PC-3 (cell line): ENCODE results near the gene CSTF3. TPM values are rescaled to one million over a fixed set of nuclear protein-coding genes. Genes with fewer than 3 reads are reported as not detected.

ENCODE experiments used
- ATAC-seq: fragments of 200-7000 bp; cut with Tn5 transposase; 2 replicates; pipeline ENCODE4 v1.9.1; 2020; ENCODE audit warnings: mild to moderate bottlenecking, moderate library complexity
- BruUV-seq: library from RNA; stranded (reverse); fragments of 400-500 nt; replicated peaks from 2 replicates; lab custom pipeline; 2021; lab: Mats Ljungman, UMichigan
- CTCF ChIA-PET: fragments of 300-600 bp; sonication (Branson Sonifier 250); formaldehyde crosslinking; loops from one replicate; lab custom pipeline; 2022; ENCODE audit warnings: antibody characterized with exemption; lab: Charles Lee
- POLR2A ChIA-PET: fragments of 300-600 bp; sonication (Branson Sonifier 250); formaldehyde crosslinking; loops from one replicate; lab custom pipeline; 2022; ENCODE audit warnings: antibody characterized with exemption; ENCODE audit not compliant: unreplicated experiment; lab: Charles Lee
- DNase-seq: peaks from one replicate; pipeline ENCODE4 v3.0.0-alpha.2; 2015
- H2AFZ ChIP-seq: fragments of 300-600 bp; sonication (generic); 2 replicates; pipeline ENCODE4 v1.6.0; 2016; ENCODE audit warnings: antibody characterized with exemption, low read length
- H3F3A ChIP-seq: fragments of 300-600 bp; sonication (generic); one replicate; pipeline ENCODE4 v1.6.0; 2017; ENCODE audit warnings: antibody characterized with exemption, low read length, control low read depth, mild to moderate bottlenecking; ENCODE audit not compliant: unreplicated experiment
- H3K27ac ChIP-seq: fragments of 300-600 bp; sonication (generic); 2 replicates; pipeline ENCODE4 v1.5.1; 2016; ENCODE audit warnings: mild to moderate bottlenecking, low read length
- H3K27me3 ChIP-seq: fragments of 300-600 bp; sonication (generic); 2 replicates; pipeline ENCODE4 v1.6.1; 2016; ENCODE audit warnings: low read length, mixed read lengths
- H3K36me3 ChIP-seq: fragments of 300-600 bp; sonication (generic); 2 replicates; pipeline ENCODE4 v1.6.1; 2016; ENCODE audit warnings: low read depth, mixed run types, low read length, mixed read lengths
- H3K4me1 ChIP-seq: fragments of 300-600 bp; sonication (generic); 2 replicates; pipeline ENCODE4 v1.5.1; 2016; ENCODE audit warnings: low read length; ENCODE audit not compliant: insufficient read depth
- H3K4me2 ChIP-seq: fragments of 300-600 bp; sonication (generic); 2 replicates; pipeline ENCODE4 v1.6.0; 2016; ENCODE audit warnings: low read length
- H3K4me3 ChIP-seq: fragments of 300-600 bp; sonication (generic); 2 replicates; pipeline ENCODE4 v1.5.1; 2016; ENCODE audit warnings: mild to moderate bottlenecking, low read length, mixed read lengths
- H3K79me2 ChIP-seq: fragments of 300-600 bp; sonication (generic); 2 replicates; pipeline ENCODE4 v1.6.1; 2017; ENCODE audit warnings: low read length, mixed read lengths
- H3K9ac ChIP-seq: fragments of 300-600 bp; sonication (generic); 2 replicates; pipeline ENCODE4 v1.6.0; 2016; ENCODE audit warnings: mild to moderate bottlenecking, low read length
- H3K9me2 ChIP-seq: fragments of 300-600 bp; sonication (generic); replicated peaks from 2 replicates; pipeline ENCODE4 v1.6.1; 2016; ENCODE audit warnings: mixed run types, low read length, mixed read lengths
- H3K9me3 ChIP-seq: fragments of 300-600 bp; sonication (generic); 2 replicates; pipeline ENCODE4 v1.6.1; 2016; ENCODE audit warnings: low read length, mixed read lengths
- H4K20me1 ChIP-seq: fragments of 300-600 bp; sonication (generic); 2 replicates; pipeline ENCODE4 v1.6.1; 2016; ENCODE audit warnings: low read length, mixed read lengths
- EZH2 ChIP-seq: fragments of 300-600 bp; sonication (generic); IDR thresholded peaks from one replicate; pipeline ENCODE4 v1.6.1; 2017; ENCODE audit warnings: antibody characterized with exemption, mild to moderate bottlenecking, low read length; ENCODE audit not compliant: unreplicated experiment
- EZH2phosphoT487 ChIP-seq: fragments of 300-600 bp; sonication (generic); IDR thresholded peaks from 2 replicates; pipeline ENCODE4 v1.6.1; 2018; ENCODE audit warnings: mild to moderate bottlenecking, antibody characterized with exemption, low read length, borderline replicate concordance
- intact Hi-C: fragments of 100-400 bp; cut with micrococcal nuclease; formaldehyde crosslinking; loops from 2 replicates; pipeline ENCODE4 v1.9.0; 2023
- total RNA-seq: library from RNA; depleted of rRNA; stranded (reverse); fragments of >200 nt; gene quantifications from 2 replicates; pipeline ENCODE4 v1.2.3, GENCODE V29; 2014
- TF ChIP-seq, protein P1 (sequence below): fragments of 300-600 bp; sonication (generic); conservative IDR thresholded peaks from 2 replicates; pipeline ENCODE4 v1.5.1; 2017; ENCODE audit warnings: antibody characterized with exemption, low read depth, mild to moderate bottlenecking, low read length

The CSTF3 gene
- total RNA-seq, 1 experiment from 2014 or later, result 30.0 TPM

DNA sequence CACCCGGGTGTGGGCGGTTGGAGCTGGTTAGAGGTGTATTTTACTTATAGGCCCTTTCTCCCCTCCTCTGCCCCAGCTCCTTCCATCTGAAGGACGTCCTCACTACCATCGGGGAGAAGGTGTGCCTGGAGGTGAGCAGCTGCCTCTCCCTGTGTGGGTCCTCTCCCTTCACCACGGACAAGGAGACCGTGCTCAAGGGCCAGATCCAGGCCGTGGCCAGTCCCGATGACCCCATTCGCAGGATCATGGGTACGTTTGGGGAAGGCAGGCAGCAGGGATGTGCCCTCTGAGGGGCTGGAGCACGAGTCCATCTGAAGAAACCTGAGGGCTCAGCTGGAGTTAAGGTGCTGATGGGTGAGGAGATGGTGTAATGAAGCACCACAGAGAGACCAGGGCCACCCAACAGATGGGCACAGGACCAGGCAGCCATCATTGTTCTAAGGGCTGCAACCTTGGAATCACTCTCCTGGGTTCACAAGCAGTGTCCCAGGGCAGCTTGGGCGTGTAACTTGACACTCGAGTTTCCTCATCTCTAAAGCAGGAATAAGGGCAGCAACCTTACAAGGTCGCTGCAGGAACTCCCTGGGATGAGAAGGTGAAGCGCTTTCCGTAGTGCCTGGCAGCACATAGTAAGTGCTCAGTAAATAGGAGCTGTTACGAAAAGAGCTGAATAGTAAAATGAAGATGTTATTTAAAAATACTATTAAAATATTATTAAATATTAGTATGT, 92.5 kb downstream of the CSTF3 start:
- no peaks in the 10 kb centered on the region for H3F3A ChIP-seq
- H4K20me1 ChIP-seq, result no peaks in the 10 kb centered on the region
- H3K27me3 ChIP-seq, result no peaks in the 10 kb centered on the region
- no peak overlapping the region for H3K4me2 ChIP-seq
- H2AFZ ChIP-seq, result no peak overlapping the region
- H3K79me2 ChIP-seq, result no peaks in the 10 kb centered on the region
- peaks cover 6% of the 10 kb centered on the region for H3K36me3 ChIP-seq
- no TSS peak for BruUV-seq
- H3K9me3 ChIP-seq, result no peaks in the 10 kb centered on the region
- intact Hi-C loops, result loop anchor here (10.0 kb wide), 2 partner anchors 174 to 354 kb away; partner anchors contain the start of gene QSER1
- H3K9me2 ChIP-seq, result no peaks in the 10 kb centered on the region
- H3K4me1 ChIP-seq, result no peaks in the 10 kb centered on the region
- DNase-seq, result no peak
- ChIA-PET CTCF (no interaction called here), POLR2A (no interaction called here)
- ATAC-seq, result no peak
- no peak overlapping the region for H3K4me3 ChIP-seq
- no peak overlapping the region for H3K27ac ChIP-seq
- H3K9ac ChIP-seq, result no peak overlapping the region
- no peak for TF ChIP-seq EZH2
- TF ChIP-seq EZH2phosphoT487, result no peak
- TF ChIP-seq, protein P1, sequence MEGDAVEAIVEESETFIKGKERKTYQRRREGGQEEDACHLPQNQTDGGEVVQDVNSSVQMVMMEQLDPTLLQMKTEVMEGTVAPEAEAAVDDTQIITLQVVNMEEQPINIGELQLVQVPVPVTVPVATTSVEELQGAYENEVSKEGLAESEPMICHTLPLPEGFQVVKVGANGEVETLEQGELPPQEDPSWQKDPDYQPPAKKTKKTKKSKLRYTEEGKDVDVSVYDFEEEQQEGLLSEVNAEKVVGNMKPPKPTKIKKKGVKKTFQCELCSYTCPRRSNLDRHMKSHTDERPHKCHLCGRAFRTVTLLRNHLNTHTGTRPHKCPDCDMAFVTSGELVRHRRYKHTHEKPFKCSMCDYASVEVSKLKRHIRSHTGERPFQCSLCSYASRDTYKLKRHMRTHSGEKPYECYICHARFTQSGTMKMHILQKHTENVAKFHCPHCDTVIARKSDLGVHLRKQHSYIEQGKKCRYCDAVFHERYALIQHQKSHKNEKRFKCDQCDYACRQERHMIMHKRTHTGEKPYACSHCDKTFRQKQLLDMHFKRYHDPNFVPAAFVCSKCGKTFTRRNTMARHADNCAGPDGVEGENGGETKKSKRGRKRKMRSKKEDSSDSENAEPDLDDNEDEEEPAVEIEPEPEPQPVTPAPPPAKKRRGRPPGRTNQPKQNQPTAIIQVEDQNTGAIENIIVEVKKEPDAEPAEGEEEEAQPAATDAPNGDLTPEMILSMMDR, result no peak

DNA sequence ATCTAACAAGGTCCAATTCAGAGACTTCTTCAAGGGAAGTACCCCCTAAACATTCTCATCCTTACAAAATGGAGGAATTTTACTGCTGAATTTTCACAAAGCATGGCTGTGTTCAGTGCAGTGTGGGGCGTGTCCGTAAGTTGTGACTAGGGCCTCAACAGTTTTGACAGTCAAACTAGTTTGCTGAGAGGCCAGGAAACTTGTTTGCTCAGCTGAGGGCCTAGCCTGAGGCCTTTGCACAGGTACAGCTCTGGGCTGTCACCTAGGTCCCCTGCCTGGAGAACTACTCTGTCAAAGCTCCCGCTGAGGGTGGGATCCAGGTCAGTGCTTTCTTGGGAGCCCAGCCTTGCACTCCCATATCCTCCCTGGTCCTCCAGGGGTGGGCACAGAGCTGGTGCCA, 94.0 kb downstream of the CSTF3 start:
- intact Hi-C loops, result loop anchor here (10.0 kb wide), 2 partner anchors 172 to 352 kb away; partner anchors contain the start of gene QSER1
- DNase-seq (peak; percentile 13), ATAC-seq (0 out of 2 replicates have a peak, but pooled peaks have one; percentile 14)
- H3F3A ChIP-seq, result no peaks in the 10 kb centered on the region
- H3K4me3 ChIP-seq, result no peak overlapping the region
- POLR2A ChIA-PET, result no interaction called here
- CTCF ChIA-PET, result interaction anchor here (0.7 kb wide), 1 partner anchor 14 kb away, joined by 3 read pairs; no protein-coding TSS in a partner anchor
- no peaks in the 10 kb centered on the region for H3K9me2 ChIP-seq
- H2AFZ ChIP-seq, result no peak overlapping the region
- no peak for TF ChIP-seq EZH2phosphoT487
- H3K9ac ChIP-seq, result no peak overlapping the region
- H3K36me3 ChIP-seq, result peaks cover 6% of the 10 kb centered on the region
- no TSS peak for BruUV-seq
- no peak overlapping the region for H3K27ac ChIP-seq
- H3K4me2 ChIP-seq, result no peak overlapping the region
- H3K4me1 ChIP-seq, result no peaks in the 10 kb centered on the region
- H3K79me2 ChIP-seq, result no peaks in the 10 kb centered on the region
- H3K9me3 ChIP-seq, result no peaks in the 10 kb centered on the region
- no peaks in the 10 kb centered on the region for H4K20me1 ChIP-seq
- no peaks in the 10 kb centered on the region for H3K27me3 ChIP-seq

DNA sequence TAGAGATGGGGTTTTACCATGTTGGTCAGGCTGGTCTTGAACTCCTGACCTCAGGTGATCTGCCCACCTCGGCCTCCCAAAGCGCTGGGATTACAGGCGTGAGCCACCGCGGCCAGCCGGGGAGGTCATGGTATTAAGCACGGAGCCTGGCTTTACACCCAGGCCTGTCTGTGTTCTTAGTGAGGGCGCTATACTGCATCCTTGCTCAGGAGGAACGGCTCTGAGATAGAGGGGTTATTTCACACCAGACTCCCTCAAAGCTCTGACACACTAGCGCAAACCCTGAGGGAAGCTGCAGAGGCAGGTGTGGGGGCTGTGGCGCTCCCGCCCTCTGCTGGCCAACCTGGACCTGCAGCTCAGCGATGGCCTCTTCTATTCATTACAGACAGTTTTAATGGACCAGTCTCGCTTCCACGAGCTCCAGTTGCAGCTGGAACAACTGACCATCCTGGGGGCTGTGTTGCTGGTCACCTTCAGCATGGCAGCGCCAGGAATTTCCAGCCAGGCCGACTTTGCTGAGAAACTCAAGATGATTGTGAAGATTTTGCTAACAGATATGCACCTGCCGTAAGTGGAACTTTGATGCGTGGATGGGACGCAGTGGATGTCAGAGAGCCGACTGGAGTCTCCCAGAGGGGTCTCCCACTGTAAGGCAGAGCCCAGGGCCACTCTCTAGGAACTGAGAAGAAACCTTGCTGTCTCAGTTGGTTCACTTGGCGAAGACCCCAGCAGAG, 95.7 kb downstream of the CSTF3 start:
- no peaks in the 10 kb centered on the region for H3K27me3 ChIP-seq
- peaks cover 6% of the 10 kb centered on the region for H3K36me3 ChIP-seq
- no peak overlapping the region for H3K4me3 ChIP-seq
- no peak overlapping the region for H3K4me2 ChIP-seq
- peak; percentile 66 for DNase-seq
- intact Hi-C loops, result loop anchor here (1.0 to 10.0 kb wide), 3 partner anchors 105 to 351 kb away; partner anchors contain the start of gene QSER1
- no peak overlapping the region for H3K27ac ChIP-seq
- H2AFZ ChIP-seq, result no peak overlapping the region
- H3K9ac ChIP-seq, result no peak overlapping the region
- no peaks in the 10 kb centered on the region for H3K9me2 ChIP-seq
- H3K4me1 ChIP-seq, result peaks cover 11% of the 10 kb centered on the region
- no peaks in the 10 kb centered on the region for H4K20me1 ChIP-seq
- H3F3A ChIP-seq, result no peaks in the 10 kb centered on the region
- POLR2A ChIA-PET, result no interaction called here
- BruUV-seq, result no TSS peak
- ATAC-seq, result peak; percentile 88
- H3K79me2 ChIP-seq, result no peaks in the 10 kb centered on the region
- H3K9me3 ChIP-seq, result no peaks in the 10 kb centered on the region
- CTCF ChIA-PET, result interaction anchor here (0.6 to 1.2 kb wide), 6 partner anchors 26 to 256 kb away, joined by 3 to 6 read pairs (median 3); partner anchors contain the start of gene TCP11L1
- TF ChIP-seq, protein P1, result peak; percentile 84
- no peak for TF ChIP-seq EZH2phosphoT487
- no peak for TF ChIP-seq EZH2
